ENCODE measurements around the gene CPOX.
A peak's percentile ranks its signal among the peaks of the same experiment; 100 is the strongest.
"Not testable (repeated sequence)": the region's sequence is repeated elsewhere in the genome, so short reads cannot be mapped to it uniquely, and the experiment has no call there.

The CPOX gene

DNA sequence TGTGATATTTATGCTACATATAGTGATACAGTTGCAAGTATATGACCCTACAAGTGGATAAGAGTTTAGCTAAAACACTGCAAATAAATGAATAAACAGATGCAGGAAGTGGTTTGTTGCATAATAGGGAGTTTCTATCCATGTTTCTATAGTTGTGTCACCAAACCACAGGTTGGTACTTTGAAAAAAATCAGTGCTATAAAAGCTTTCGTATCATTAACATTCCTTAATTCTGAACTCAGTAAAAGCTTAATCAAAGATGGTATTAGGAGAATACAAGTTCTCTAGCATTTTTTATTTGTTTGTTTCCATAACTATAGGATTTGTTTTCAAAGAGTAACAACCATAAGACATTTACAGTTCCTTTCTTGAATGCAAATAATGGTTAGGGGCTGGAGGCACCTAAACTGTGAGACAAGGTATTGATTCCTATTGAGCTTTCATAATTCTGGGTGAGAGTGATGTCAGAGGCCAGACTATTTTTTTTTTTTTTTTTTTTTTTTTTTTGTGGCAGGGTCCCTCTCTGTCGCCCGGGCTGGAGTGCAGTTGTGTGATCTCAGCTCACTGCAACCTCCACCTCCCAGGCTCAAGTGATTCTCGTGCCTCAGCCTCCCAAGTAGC, 29.6 kb downstream of the CPOX start:
- DNase-seq (ENCODE audit: low read depth): peak; percentile 76
- TF ChIP-seq, protein P1, sequence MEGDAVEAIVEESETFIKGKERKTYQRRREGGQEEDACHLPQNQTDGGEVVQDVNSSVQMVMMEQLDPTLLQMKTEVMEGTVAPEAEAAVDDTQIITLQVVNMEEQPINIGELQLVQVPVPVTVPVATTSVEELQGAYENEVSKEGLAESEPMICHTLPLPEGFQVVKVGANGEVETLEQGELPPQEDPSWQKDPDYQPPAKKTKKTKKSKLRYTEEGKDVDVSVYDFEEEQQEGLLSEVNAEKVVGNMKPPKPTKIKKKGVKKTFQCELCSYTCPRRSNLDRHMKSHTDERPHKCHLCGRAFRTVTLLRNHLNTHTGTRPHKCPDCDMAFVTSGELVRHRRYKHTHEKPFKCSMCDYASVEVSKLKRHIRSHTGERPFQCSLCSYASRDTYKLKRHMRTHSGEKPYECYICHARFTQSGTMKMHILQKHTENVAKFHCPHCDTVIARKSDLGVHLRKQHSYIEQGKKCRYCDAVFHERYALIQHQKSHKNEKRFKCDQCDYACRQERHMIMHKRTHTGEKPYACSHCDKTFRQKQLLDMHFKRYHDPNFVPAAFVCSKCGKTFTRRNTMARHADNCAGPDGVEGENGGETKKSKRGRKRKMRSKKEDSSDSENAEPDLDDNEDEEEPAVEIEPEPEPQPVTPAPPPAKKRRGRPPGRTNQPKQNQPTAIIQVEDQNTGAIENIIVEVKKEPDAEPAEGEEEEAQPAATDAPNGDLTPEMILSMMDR (IDR thresholded peaks at IDR 0.05; ENCODE audit: insufficient read depth, low read depth, low read length, missing control alignments): no peak
- H3K4me3 ChIP-seq (ENCODE audit: low read length): no peak overlapping the region

DNA sequence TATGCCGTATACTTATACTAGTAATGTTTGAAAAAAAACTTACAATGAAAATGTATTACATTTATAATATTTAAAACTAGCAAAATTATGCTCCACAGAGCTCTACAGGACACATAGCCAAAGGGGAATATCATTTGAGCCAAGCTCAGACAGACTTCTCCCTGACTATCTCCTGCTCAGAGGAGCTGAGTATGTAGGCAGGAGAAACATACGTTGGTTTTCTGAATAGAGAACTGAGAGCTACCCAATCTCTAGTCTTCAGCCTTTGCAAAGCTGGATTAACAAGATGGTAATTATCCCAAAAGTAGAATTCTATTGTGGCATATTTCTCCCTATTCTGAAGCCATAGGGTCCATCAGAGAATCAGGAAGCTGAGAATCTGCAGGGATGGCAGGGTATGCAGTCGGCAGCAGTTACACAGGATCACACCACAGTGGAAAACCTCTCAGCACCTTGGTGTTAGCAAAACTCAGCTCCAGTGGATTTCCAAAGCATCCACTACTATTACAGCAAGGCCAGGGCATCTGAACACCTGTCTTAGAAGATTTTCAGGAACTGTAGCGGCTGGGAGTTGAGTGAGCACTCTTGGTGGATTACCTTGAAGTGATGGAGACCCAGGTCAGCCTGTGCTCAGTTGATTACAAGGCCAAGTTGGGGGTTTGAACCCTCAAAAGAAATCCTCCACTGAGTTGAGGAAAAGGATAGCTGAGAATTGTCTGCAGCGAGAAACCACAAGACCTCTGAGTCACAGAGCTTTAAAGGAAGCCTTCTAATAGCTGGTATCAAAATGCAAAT, 31.5 kb downstream of the CPOX start:
- peak; percentile 41 for DNase-seq (ENCODE audit: low read depth)
- H3K4me3 ChIP-seq (ENCODE audit: low read length): no peak overlapping the region
- TF ChIP-seq, protein P1 (IDR thresholded peaks at IDR 0.05; ENCODE audit: insufficient read depth, low read depth, low read length, missing control alignments): no peak

GRCh38 chr3:98560911-98561310, 32.5 kb downstream of the CPOX start:
- no peak overlapping the region for H3K4me3 ChIP-seq (ENCODE audit: low read length)
- TF ChIP-seq, protein P1 (IDR thresholded peaks at IDR 0.05; ENCODE audit: insufficient read depth, low read depth, low read length, missing control alignments): no peak
- DNase-seq (ENCODE audit: low read depth): no peak

DNA sequence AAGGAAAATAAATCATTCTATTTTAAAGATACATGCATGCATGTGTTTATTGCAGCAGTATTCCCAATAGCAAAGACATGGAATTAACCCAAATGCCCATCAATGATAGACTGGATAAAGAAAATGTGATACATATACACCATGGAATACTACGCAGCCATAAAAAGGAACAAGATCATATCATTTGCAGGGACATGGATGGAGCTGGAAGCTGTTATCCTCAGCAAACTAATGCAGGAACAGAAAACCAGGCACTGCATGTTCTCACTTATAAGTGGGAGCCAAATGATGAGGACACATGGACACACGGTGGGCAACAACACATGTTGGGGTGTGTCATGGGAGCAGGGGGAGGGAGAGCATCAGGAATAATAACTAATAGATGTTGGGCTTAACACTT, 33.6 kb downstream of the CPOX start:
- not testable (repeated sequence) for DNase-seq (ENCODE audit: low read depth); H3K4me3 ChIP-seq (ENCODE audit: low read length)

- TF ChIP-seq, protein P1 (IDR thresholded peaks at IDR 0.05; ENCODE audit: insufficient read depth, low read depth, low read length, missing control alignments): no peak
- no peak overlapping the region for H3K4me3 ChIP-seq (ENCODE audit: low read length)
- DNase-seq (ENCODE audit: low read depth): no peak
Measured at GRCh38 chr3:98558100-98558827, 35.1 kb downstream of the CPOX start.

DNA sequence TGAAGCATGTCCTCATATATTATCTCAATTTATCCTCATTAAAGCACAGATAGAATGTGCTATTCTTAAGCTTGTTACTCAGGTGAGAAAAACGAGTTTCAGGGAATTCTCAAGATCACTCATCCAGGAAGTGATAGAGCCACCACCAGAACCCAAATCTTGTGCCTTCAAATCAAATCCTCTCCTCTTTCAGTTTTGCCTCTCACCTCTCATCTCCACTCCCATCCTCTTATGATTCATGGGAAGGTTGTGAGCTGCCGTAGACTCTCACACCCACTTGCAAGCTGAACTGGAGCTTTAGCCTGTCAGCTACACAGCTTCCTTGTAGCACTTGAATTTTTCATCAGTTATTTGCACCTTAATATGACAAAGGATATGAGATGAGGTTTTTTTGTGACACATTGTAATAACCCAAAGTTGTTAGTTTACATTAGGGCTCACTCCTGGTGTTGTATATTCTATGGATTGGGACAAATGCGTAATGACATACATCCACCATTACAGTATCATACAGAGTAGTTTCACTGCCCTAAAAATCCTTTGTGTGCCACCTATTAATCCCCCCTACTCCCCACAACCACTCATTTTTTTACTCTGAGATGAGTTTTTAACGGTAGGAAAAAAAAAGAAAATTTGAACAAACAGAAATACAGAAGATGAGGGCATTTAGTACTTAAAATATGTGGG, 35.9 kb downstream of the CPOX start:
- TF ChIP-seq, protein P1 (IDR thresholded peaks at IDR 0.05; ENCODE audit: insufficient read depth, low read depth, low read length, missing control alignments): no peak
- DNase-seq (ENCODE audit: low read depth): peak; percentile 65
- H3K4me3 ChIP-seq (ENCODE audit: low read length): no peak overlapping the region
